Epithelial cell of esophagus (primary cell): ENCODE measurements around the gene AHI1.
"Not testable (repeated sequence)": the region's sequence is repeated elsewhere in the genome, so short reads cannot be mapped to it uniquely, and the experiment has no call there.

Source experiments
- DNase-seq: peaks from one replicate; pipeline ENCODE4 v3.0.0; 2010; ENCODE audit warnings: low read depth
- H3K4me3 ChIP-seq: 2 replicates; pipeline ENCODE4 v1.5.1; 2011; ENCODE audit warnings: mild to moderate bottlenecking, low read length, control low read depth
- CTCF ChIP-seq: IDR thresholded peaks from 2 replicates; pipeline ENCODE4 v1.5.1; 2011; ENCODE audit warnings: low read depth, mild to moderate bottlenecking, low read length, control low read depth, inconsistent platforms; ENCODE audit not compliant: insufficient read depth; ENCODE audit errors: missing control alignments

The AHI1 gene

GRCh38 chr6:135346747-135347146, 150.8 kb downstream of the AHI1 start:
- no peak for TF ChIP-seq CTCF
- DNase-seq = no peak
- no peak overlapping the region for H3K4me3 ChIP-seq

GRCh38 chr6:135344526-135344925, 153.0 kb downstream of the AHI1 start:
- TF ChIP-seq CTCF = no peak
- no peak for DNase-seq
- H3K4me3 ChIP-seq = no peak overlapping the region

GRCh38 chr6:135339920-135340319, 157.6 kb downstream of the AHI1 start:
- not testable (repeated sequence) for DNase-seq, H3K4me3 ChIP-seq

- H3K4me3 ChIP-seq = no peak overlapping the region
- TF ChIP-seq CTCF = no peak
- peak; percentile 56 for DNase-seq
Observed at GRCh38 chr6:135334169-135334568, 163.4 kb downstream of the AHI1 start.

- TF ChIP-seq CTCF = no peak
- no peak for DNase-seq
- no peak overlapping the region for H3K4me3 ChIP-seq
Observed at GRCh38 chr6:135331002-135331401, 166.5 kb downstream of the AHI1 start.

- TF ChIP-seq CTCF = no peak
- no peak for DNase-seq
Observed at GRCh38 chr6:135329851-135330803, 167.4 kb downstream of the AHI1 start.

GRCh38 chr6:135328136-135328535, 169.4 kb downstream of the AHI1 start:
- peak; percentile 74 for DNase-seq
- no peak for TF ChIP-seq CTCF
- H3K4me3 ChIP-seq = no peak overlapping the region

More at GRCh38 chr6:135329851-135330803, 167.4 kb downstream of the AHI1 start:
- no peak overlapping the region for H3K4me3 ChIP-seq
